ENCODE measurements around the gene ITGAD. TPM values are rescaled to one million over a fixed set of nuclear protein-coding genes. Genes with fewer than 3 reads are reported as not detected.
A peak's percentile ranks its signal among the peaks of the same experiment; 100 is the strongest.

Gene ITGAD
- total and polyA plus RNA-seq, 2 of the 13 experiments (the other 11 are each of a cell fraction or from before 2014, with no cell fraction given) = not detected

DNA sequence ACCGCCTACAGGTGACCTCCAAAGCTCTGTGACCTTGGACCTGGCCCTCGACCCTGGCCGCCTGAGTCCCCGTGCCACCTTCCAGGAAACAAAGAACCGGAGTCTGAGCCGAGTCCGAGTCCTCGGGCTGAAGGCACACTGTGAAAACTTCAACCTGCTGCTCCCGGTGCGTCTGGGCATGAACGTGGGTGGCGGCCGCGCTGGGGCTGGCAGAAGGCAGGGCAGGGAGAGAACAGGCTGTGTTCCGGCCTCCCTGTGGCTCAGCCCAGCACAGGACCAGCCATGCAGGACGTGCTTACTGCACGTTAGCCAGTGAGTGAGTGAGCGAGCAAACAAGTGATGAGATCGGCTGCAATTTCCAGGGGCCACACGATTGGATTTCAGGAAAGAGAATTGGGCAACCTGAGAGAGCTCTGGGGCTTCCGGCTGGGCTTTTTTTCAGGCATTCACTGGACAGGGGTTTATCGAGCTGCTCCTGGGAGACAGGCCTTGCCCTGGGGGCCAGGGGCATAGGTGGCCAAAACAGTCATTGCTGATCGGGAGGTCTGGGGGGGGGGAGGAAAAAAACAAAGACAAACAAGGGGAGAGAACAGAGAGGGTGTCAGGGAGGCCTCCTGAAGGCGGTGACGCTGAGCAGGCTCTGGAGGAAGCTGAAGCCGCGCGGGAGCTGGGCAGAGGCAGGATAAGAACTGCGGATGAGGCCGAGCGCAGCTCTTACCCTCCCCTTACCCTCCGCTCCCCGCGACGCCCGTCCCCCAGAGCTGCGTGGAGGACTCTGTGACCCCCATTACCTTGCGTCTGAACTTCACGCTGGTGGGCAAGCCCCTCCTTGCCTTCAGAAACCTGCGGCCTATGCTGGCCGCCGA lies 21.3 kb upstream of the ITGAD start (continued):
- TF ChIP-seq, protein P1, sequence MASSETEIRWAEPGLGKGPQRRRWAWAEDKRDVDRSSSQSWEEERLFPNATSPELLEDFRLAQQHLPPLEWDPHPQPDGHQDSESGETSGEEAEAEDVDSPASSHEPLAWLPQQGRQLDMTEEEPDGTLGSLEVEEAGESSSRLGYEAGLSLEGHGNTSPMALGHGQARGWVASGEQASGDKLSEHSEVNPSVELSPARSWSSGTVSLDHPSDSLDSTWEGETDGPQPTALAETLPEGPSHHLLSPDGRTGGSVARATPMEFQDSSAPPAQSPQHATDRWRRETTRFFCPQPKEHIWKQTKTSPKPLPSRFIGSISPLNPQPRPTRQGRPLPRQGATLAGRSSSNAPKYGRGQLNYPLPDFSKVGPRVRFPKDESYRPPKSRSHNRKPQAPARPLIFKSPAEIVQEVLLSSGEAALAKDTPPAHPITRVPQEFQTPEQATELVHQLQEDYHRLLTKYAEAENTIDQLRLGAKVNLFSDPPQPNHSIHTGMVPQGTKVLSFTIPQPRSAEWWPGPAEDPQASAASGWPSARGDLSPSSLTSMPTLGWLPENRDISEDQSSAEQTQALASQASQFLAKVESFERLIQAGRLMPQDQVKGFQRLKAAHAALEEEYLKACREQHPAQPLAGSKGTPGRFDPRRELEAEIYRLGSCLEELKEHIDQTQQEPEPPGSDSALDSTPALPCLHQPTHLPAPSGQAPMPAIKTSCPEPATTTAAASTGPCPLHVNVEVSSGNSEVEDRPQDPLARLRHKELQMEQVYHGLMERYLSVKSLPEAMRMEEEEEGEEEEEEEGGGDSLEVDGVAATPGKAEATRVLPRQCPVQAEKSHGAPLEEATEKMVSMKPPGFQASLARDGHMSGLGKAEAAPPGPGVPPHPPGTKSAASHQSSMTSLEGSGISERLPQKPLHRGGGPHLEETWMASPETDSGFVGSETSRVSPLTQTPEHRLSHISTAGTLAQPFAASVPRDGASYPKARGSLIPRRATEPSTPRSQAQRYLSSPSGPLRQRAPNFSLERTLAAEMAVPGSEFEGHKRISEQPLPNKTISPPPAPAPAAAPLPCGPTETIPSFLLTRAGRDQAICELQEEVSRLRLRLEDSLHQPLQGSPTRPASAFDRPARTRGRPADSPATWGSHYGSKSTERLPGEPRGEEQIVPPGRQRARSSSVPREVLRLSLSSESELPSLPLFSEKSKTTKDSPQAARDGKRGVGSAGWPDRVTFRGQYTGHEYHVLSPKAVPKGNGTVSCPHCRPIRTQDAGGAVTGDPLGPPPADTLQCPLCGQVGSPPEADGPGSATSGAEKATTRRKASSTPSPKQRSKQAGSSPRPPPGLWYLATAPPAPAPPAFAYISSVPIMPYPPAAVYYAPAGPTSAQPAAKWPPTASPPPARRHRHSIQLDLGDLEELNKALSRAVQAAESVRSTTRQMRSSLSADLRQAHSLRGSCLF (CRISPR knock-in tag; IDR thresholded peaks at IDR 0.05; ENCODE audit: borderline replicate concordance) = no peak
- TF ChIP-seq ZNF530 (CRISPR knock-in tag; IDR thresholded peaks at IDR 0.05; ENCODE audit: low read depth) (no peak), ZNF136 (CRISPR knock-in tag; IDR thresholded peaks at IDR 0.05; ENCODE audit: low read depth) (no peak), ATRX (CRISPR knock-in tag; IDR thresholded peaks at IDR 0.05; ENCODE audit: borderline replicate concordance) (no peak), HCFC1 (IDR thresholded peaks at IDR 0.05; ENCODE audit: low read depth, low read length) (no peak), ZNF703 (CRISPR knock-in tag; IDR thresholded peaks at IDR 0.05; ENCODE audit: borderline replicate concordance) (no peak), STAT5B (CRISPR knock-in tag; IDR thresholded peaks at IDR 0.05) (no peak), JUNB (CRISPR knock-in tag; IDR thresholded peaks at IDR 0.05; ENCODE audit: borderline replicate concordance) (no peak), CEBPB (IDR thresholded peaks at IDR 0.05; ENCODE audit: borderline replicate concordance, low read depth, low read length) (peak; percentile 83), SOX5 (CRISPR knock-in tag; IDR thresholded peaks at IDR 0.05; ENCODE audit: borderline replicate concordance) (peak; percentile 46; the same call in 1 of the 2 replicates), ZFP36 (IDR thresholded peaks at IDR 0.05; ENCODE audit: borderline replicate concordance, low read depth, low read length, partially characterized antibody) (no peak), ZFX (CRISPR knock-in tag; IDR thresholded peaks at IDR 0.05; ENCODE audit: low read depth) (peak; percentile 79), ZNF382 (CRISPR knock-in tag; IDR thresholded peaks at IDR 0.05; ENCODE audit: borderline replicate concordance) (no peak), ZNF12 (CRISPR knock-in tag; IDR thresholded peaks at IDR 0.05) (no peak), ZNF552 (CRISPR knock-in tag; IDR thresholded peaks at IDR 0.05; ENCODE audit: borderline replicate concordance) (0 out of 2 replicates have a peak, but pooled peaks have one; percentile 40)
- TF ChIP-seq, protein P2, sequence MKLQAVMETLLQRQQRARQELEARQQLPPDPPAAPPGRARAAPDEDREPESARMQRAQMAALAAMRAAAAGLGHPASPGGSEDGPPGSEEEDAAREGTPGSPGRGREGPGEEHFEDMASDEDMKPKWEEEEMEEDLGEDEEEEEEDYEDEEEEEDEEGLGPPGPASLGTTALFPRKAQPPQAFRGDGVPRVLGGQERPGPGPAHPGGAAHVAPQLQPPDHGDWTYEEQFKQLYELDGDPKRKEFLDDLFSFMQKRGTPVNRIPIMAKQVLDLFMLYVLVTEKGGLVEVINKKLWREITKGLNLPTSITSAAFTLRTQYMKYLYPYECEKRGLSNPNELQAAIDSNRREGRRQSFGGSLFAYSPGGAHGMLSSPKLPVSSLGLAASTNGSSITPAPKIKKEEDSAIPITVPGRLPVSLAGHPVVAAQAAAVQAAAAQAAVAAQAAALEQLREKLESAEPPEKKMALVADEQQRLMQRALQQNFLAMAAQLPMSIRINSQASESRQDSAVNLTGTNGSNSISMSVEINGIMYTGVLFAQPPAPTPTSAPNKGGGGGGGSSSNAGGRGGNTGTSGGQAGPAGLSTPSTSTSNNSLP (IDR thresholded peaks at IDR 0.05; ENCODE audit: low read depth, low read length) = no peak
- TF ChIP-seq, protein P3, sequence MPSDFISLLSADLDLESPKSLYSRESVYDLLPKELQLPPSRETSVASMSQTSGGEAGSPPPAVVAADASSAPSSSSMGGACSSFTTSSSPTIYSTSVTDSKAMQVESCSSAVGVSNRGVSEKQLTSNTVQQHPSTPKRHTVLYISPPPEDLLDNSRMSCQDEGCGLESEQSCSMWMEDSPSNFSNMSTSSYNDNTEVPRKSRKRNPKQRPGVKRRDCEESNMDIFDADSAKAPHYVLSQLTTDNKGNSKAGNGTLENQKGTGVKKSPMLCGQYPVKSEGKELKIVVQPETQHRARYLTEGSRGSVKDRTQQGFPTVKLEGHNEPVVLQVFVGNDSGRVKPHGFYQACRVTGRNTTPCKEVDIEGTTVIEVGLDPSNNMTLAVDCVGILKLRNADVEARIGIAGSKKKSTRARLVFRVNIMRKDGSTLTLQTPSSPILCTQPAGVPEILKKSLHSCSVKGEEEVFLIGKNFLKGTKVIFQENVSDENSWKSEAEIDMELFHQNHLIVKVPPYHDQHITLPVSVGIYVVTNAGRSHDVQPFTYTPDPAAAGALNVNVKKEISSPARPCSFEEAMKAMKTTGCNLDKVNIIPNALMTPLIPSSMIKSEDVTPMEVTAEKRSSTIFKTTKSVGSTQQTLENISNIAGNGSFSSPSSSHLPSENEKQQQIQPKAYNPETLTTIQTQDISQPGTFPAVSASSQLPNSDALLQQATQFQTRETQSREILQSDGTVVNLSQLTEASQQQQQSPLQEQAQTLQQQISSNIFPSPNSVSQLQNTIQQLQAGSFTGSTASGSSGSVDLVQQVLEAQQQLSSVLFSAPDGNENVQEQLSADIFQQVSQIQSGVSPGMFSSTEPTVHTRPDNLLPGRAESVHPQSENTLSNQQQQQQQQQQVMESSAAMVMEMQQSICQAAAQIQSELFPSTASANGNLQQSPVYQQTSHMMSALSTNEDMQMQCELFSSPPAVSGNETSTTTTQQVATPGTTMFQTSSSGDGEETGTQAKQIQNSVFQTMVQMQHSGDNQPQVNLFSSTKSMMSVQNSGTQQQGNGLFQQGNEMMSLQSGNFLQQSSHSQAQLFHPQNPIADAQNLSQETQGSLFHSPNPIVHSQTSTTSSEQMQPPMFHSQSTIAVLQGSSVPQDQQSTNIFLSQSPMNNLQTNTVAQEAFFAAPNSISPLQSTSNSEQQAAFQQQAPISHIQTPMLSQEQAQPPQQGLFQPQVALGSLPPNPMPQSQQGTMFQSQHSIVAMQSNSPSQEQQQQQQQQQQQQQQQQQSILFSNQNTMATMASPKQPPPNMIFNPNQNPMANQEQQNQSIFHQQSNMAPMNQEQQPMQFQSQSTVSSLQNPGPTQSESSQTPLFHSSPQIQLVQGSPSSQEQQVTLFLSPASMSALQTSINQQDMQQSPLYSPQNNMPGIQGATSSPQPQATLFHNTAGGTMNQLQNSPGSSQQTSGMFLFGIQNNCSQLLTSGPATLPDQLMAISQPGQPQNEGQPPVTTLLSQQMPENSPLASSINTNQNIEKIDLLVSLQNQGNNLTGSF (CRISPR knock-in tag; IDR thresholded peaks at IDR 0.05) = no peak; the same call in 1 of the 2 replicates

Data from HepG2 (cell line).